ENCODE data around the gene SMG9. TPM values are rescaled to one million over a fixed set of nuclear protein-coding genes. Genes with fewer than 3 reads are reported as not detected.

SMG9 gene
- total RNA-seq, 4 donors from 2014 or later: 14.6 to 49.8 (median 28.0) TPM

- WGBS, 2 donors: 91 to 92% methylated on average over 27 to 34 of the region's 37 CpGs
- TF ChIP-seq CTCF (IDR thresholded peaks at IDR 0.05) (no peak), EP300 (IDR thresholded peaks at IDR 0.05) (no peak), POLR2A (IDR thresholded peaks at IDR 0.05) (no peak)
- Histone ChIP-seq H3K27me3 (no peaks in the 10 kb centered on the region), H3K36me3 (no peaks in the 10 kb centered on the region), H3K9me3 (no peaks in the 10 kb centered on the region), H3K4me1 (no peaks in the 10 kb centered on the region), H3K4me3 (no peak overlapping the region), H3K27ac (no peak overlapping the region)
- DNase-seq (ENCODE audit: low spot score in 2 of 2): no peak
Observed at GRCh38 chr19:43719378-43719868, 35.3 kb downstream of the SMG9 start.

- TF ChIP-seq POLR2A (IDR thresholded peaks at IDR 0.05): no peak
- no peak for TF ChIP-seq CTCF (IDR thresholded peaks at IDR 0.05)
- TF ChIP-seq EP300 (IDR thresholded peaks at IDR 0.05): no peak
- 91% methylated on average over 57 to 60 of the region's 60 CpGs for WGBS, 2 donors
- H3K9me3 ChIP-seq: no peaks in the 10 kb centered on the region
- no peaks in the 10 kb centered on the region for H3K36me3 ChIP-seq
- H3K4me1 ChIP-seq: no peaks in the 10 kb centered on the region
- H3K27ac ChIP-seq: no peak overlapping the region
- no peak overlapping the region for H3K4me3 ChIP-seq
- DNase-seq (ENCODE audit: low spot score in 2 of 2): no peak
- no peaks in the 10 kb centered on the region for H3K27me3 ChIP-seq
Observed at GRCh38 chr19:43718627-43719377, 36.0 kb downstream of the SMG9 start.

GRCh38 chr19:43715776-43716175, 39.0 kb downstream of the SMG9 start, which contains the start of gene IRGC:
Gene IRGC (plus strand): TSS chr19:43716076. CDS start chr19:43718559, 2,483 bp downstream.
- Histone ChIP-seq H3K27ac (no peak within 1 kb of the TSS), H3K4me1 (no peaks in the 10 kb centered on the region), H3K4me3 (no peak within 1 kb of the TSS), H3K36me3 (no peaks in the 10 kb centered on the region), H3K9me3 (no peaks in the 10 kb centered on the region), H3K27me3 (no peaks in the 10 kb centered on the region)
- DNase-seq (ENCODE audit: low spot score in 2 of 2): no peak
- 49 to 70% methylated on average over 4 of the region's 4 CpGs for WGBS, 2 donors
- TF ChIP-seq EP300 (IDR thresholded peaks at IDR 0.05): no peak
- TF ChIP-seq POLR2A (IDR thresholded peaks at IDR 0.05): no peak
- TF ChIP-seq CTCF (IDR thresholded peaks at IDR 0.05): no peak

DNA sequence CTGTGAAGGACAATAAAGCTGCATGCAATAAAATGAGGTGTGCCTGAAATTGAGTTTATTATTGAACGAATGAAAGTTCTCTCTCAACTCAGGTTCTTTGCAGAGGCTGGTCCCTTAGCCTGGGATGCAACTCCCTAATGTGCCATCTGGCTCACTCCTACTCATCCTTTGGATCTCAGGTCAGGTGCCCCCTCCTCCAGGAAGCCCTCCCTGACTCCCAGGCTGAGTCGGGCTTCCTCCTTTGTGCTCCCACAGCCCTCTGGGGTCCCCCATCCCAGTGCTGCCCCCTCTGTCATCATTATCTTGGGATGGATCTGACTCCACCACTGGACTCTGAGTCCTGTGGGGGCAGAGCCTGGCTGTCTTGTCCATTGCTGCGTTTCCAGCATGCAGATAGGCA, 41.6 kb downstream of the SMG9 start:
- Histone ChIP-seq H3K4me3 (no peak overlapping the region), H3K27ac (no peak overlapping the region), H3K4me1 (no peaks in the 10 kb centered on the region), H3K36me3 (no peaks in the 10 kb centered on the region), H3K9me3 (peaks cover 0 to 10% (median 3%) of the 10 kb centered on the region in 4 donors), H3K27me3 (no peaks in the 10 kb centered on the region)
- 70 to 78% methylated on average over 3 of the region's 3 CpGs for WGBS, 2 donors
- no peak for TF ChIP-seq EP300 (IDR thresholded peaks at IDR 0.05)
- TF ChIP-seq CTCF (IDR thresholded peaks at IDR 0.05): no peak
- no peak for TF ChIP-seq POLR2A (IDR thresholded peaks at IDR 0.05)
- DNase-seq (ENCODE audit: low spot score in 2 of 2): no peak

GRCh38 chr19:43711751-43712355, 42.9 kb downstream of the SMG9 start:
- H3K9me3 ChIP-seq: peaks cover 0 to 10% (median 3%) of the 10 kb centered on the region in 4 donors
- H3K4me1 ChIP-seq: no peaks in the 10 kb centered on the region
- no peak overlapping the region for H3K4me3 ChIP-seq
- TF ChIP-seq CTCF (IDR thresholded peaks at IDR 0.05) (no peak), EP300 (IDR thresholded peaks at IDR 0.05) (no peak), POLR2A (IDR thresholded peaks at IDR 0.05) (no peak)
- WGBS, 2 donors: 71 to 81% methylated on average over 12 of the region's 12 CpGs
- no peak for DNase-seq (ENCODE audit: low spot score in 2 of 2)
- H3K36me3 ChIP-seq: no peaks in the 10 kb centered on the region
- no peaks in the 10 kb centered on the region for H3K27me3 ChIP-seq
- H3K27ac ChIP-seq: no peak overlapping the region

Data from tibial nerve (tissue), 4 donors.